Small intestine (tissue), 7 donors: ENCODE results near the gene C19orf25. TPM values are rescaled to one million over a fixed set of nuclear protein-coding genes. Genes with fewer than 3 reads are reported as not detected.

ENCODE experiments used
- DNase-seq, 2 donors: peaks; one replicate each; pipeline versions ENCODE4 v3.0.0 to v3.0.0-alpha.2; 2013
- FAIRE-seq: peaks from 2 replicates; lab custom pipeline; 2012; peaks lifted over from hg19 to GRCh38; lab: Jason Lieb, UNC
- H3K27ac ChIP-seq, 3 donors: one replicate each; pipeline ENCODE4 v1.5.1; 2013; ENCODE audit warnings: low read length in 2 of 3, mild to moderate bottlenecking in 2 of 3, control low read depth in 1 of 3, inconsistent platforms in 1 of 3, low read depth in 1 of 3, moderate library complexity in 1 of 3
- H3K27me3 ChIP-seq, 3 donors: one replicate each; pipeline ENCODE4 v1.6.1; 2013; ENCODE audit warnings: low read length in 3 of 3, inconsistent platforms in 1 of 3; ENCODE audit not compliant: control insufficient read depth in 3 of 3, insufficient read depth in 3 of 3
- H3K36me3 ChIP-seq, 3 donors: one replicate each; pipeline ENCODE4 v1.6.1; 2013; ENCODE audit warnings: low read length in 3 of 3, inconsistent platforms in 1 of 3, low read depth in 1 of 3, mild to moderate bottlenecking in 1 of 3, moderate library complexity in 1 of 3; ENCODE audit not compliant: control insufficient read depth in 3 of 3, insufficient read depth in 2 of 3
- H3K4me1 ChIP-seq, 3 donors: one replicate each; pipeline ENCODE4 v1.6.1; 2013; ENCODE audit warnings: low read length in 2 of 3, inconsistent platforms in 1 of 3, low read depth in 1 of 3, mild to moderate bottlenecking in 1 of 3, moderate library complexity in 1 of 3; ENCODE audit not compliant: control insufficient read depth in 3 of 3, insufficient read depth in 2 of 3
- H3K4me3 ChIP-seq, 3 donors: one replicate each; pipeline ENCODE4 v1.5.1; 2013; ENCODE audit warnings: low read length in 3 of 3, control low read depth in 1 of 3, inconsistent platforms in 1 of 3, low read depth in 1 of 3, mild to moderate bottlenecking in 1 of 3, moderate library complexity in 1 of 3
- H3K9me3 ChIP-seq, 2 donors: one replicate each; pipeline ENCODE4 v1.6.1; 2013; ENCODE audit warnings: low read depth in 1 of 2, low read length in 1 of 2; ENCODE audit not compliant: control insufficient read depth in 2 of 2, insufficient read depth in 1 of 2
- WGBS, 3 donors: extraction: QIAGEN DNeasy Blood & Tissue Kit; methylation state at CpG; one replicate each; pipeline ENCODE4 v1.1.7; 2013; 5-methylcytosine and 5-hydroxymethylcytosine counted together
- polyA plus RNA-seq, 4 donors: library from polyadenylated mRNA; stranded (reverse) in 3 of 4; unstranded in 1 of 4; fragments of 200-250 nt in 3 of 4; fragments of 120-200 nt in 1 of 4; gene quantifications; one replicate each; pipeline versions ENCODE4 v1.2.1 to v1.2.3, GENCODE V29; 2013
- donor health status: healthy with polysubstance abuse.
- donor health status: control.
- donor health status: control.
- donor health status: Bipolar disorder and iron deficiency.
- donor health status: healthy.

The C19orf25 gene
- polyA plus RNA-seq, 4 donors, result 32.0 to 62.1 (median 52.8) TPM

- DNase-seq (no peak), FAIRE-seq (no peak)
- H3K4me3 ChIP-seq, result no peak overlapping the region
- 91 to 95% (median 92%) methylated on average over 24 of the region's 24 CpGs for WGBS, 3 donors
- H3K36me3 ChIP-seq, result peaks cover 0 to 18% (median 0%) of the 10 kb centered on the region in 3 donors
- no peak overlapping the region for H3K27ac ChIP-seq
- H3K9me3 ChIP-seq, result no peaks in the 10 kb centered on the region
- H3K4me1 ChIP-seq, result peaks cover 0 to 7% (median 0%) of the 10 kb centered on the region in 3 donors
- H3K27me3 ChIP-seq, result peaks cover 7 to 53% (median 18%) of the 10 kb centered on the region in 3 donors
Observed at GRCh38 chr19:1461862-1462261, 17.2 kb downstream of the C19orf25 start.

- no peak for DNase-seq
- 90 to 93% (median 90%) methylated on average over 31 to 36 of the region's 36 CpGs for WGBS, 3 donors
- H3K4me1 ChIP-seq, result peaks cover 0 to 11% (median 0%) of the 10 kb centered on the region in 3 donors
- no peak for FAIRE-seq
- no peak overlapping the region for H3K4me3 ChIP-seq
- peaks cover 0 to 18% (median 0%) of the 10 kb centered on the region in 3 donors for H3K36me3 ChIP-seq
- H3K27me3 ChIP-seq, result peaks cover 5 to 54% (median 12%) of the 10 kb centered on the region in 3 donors
- no peaks in the 10 kb centered on the region for H3K9me3 ChIP-seq
- no peak overlapping the region for H3K27ac ChIP-seq
Observed at GRCh38 chr19:1460033-1460995, 18.7 kb downstream of the C19orf25 start.

GRCh38 chr19:1459479-1459878 is 19.5 kb downstream of the C19orf25 start:
- H3K9me3 ChIP-seq, result no peaks in the 10 kb centered on the region
- H3K27me3 ChIP-seq, result peaks cover 5 to 54% (median 9%) of the 10 kb centered on the region in 3 donors
- H3K4me3 ChIP-seq, result no peak overlapping the region
- H3K27ac ChIP-seq, result no peak overlapping the region
- DNase-seq (no peak), FAIRE-seq (no peak)
- H3K4me1 ChIP-seq, result peaks cover 0 to 11% (median 0%) of the 10 kb centered on the region in 3 donors
- peaks cover 0 to 18% (median 0%) of the 10 kb centered on the region in 3 donors for H3K36me3 ChIP-seq
- 71 to 78% (median 74%) methylated on average over 9 of the region's 9 CpGs for WGBS, 3 donors

GRCh38 chr19:1457892-1458291 is 21.1 kb downstream of the C19orf25 start:
- Histone ChIP-seq H3K4me1 (peaks cover 0 to 11% (median 0%) of the 10 kb centered on the region in 3 donors), H3K4me3 (no peak overlapping the region), H3K27me3 (peaks cover 9 to 63% (median 10%) of the 10 kb centered on the region in 3 donors), H3K27ac (no peak overlapping the region), H3K9me3 (no peaks in the 10 kb centered on the region), H3K36me3 (peaks cover 0 to 18% (median 0%) of the 10 kb centered on the region in 3 donors)
- FAIRE-seq (no peak), DNase-seq (no peak)
- 67 to 81% (median 81%) methylated on average over 16 of the region's 16 CpGs for WGBS, 3 donors

- H3K9me3 ChIP-seq, result no peaks in the 10 kb centered on the region
- no peak overlapping the region for H3K27ac ChIP-seq
- H3K36me3 ChIP-seq, result peaks cover 0 to 18% (median 0%) of the 10 kb centered on the region in 3 donors
- WGBS, 3 donors, result 9 to 16% (median 15%) methylated on average over 37 to 48 of the region's 48 CpGs
- H3K27me3 ChIP-seq, result peaks cover 13 to 70% (median 15%) of the 10 kb centered on the region in 3 donors
- FAIRE-seq (no peak), DNase-seq (no peak)
- peaks cover 0 to 11% (median 0%) of the 10 kb centered on the region in 3 donors for H3K4me1 ChIP-seq
- H3K4me3 ChIP-seq, result no peak overlapping the region
Observed at GRCh38 chr19:1457031-1457739, 21.8 kb downstream of the C19orf25 start.

- no peak for DNase-seq
- FAIRE-seq, result no peak
Observed at GRCh38 chr19:1456121-1456900, 22.7 kb downstream of the C19orf25 start.

DNA sequence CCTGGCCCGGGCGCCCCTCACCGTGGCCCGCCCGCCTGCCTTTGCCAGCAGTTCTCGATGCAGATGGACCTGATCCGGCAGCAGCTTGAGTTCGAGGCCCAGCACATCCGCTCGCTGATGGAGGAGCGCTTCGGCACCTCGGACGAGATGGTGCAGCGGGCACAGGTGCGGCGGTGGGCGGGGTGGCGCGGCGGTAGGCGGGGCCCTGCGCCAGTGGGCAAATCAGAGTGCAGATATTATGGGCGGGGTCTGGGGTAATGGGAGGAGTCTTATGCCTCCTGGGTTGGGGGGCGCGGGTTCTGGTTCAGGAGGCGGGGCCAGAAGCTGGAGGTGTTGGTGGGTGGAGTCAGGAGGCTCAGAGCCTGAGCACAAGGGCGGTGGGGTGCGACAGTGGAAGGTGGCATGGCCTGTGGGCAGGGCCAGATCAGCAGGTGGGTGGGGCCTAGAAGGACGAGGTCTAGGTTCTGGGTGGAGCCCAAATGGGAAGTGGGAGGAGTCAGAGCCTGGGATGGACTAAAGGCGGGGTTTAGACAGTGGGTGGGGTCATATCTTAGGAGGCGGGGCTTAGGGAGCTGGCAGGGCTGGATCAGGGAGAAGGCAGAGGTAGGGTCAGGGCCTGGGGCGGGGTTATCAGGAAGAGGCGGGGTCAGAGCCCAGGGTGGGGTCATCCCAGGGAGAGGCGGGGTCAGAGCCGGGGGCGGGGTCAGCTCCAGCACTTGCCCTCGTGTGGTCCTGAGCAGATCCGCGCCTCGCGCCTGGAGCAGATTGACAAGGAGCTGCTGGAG is 23.5 kb downstream of the C19orf25 start:
- FAIRE-seq (no peak), DNase-seq (peak; percentile 86 to 97)
- peaks cover 25 to 86% (median 28%) of the 10 kb centered on the region in 3 donors for H3K27me3 ChIP-seq
- peaks cover 0 to 8% (median 0%) of the 10 kb centered on the region in 3 donors for H3K36me3 ChIP-seq
- WGBS, 3 donors, result 2 to 6% (median 4%) methylated on average over 32 to 42 of the region's 42 CpGs
- H3K4me1 ChIP-seq, result peaks cover 0 to 11% (median 0%) of the 10 kb centered on the region in 3 donors
- H3K27ac ChIP-seq, result no peak overlapping the region
- H3K9me3 ChIP-seq, result no peaks in the 10 kb centered on the region
- no peak overlapping the region for H3K4me3 ChIP-seq

More at GRCh38 chr19:1456121-1456900, 22.7 kb downstream of the C19orf25 start:
- 17 to 37% (median 29%) methylated on average over 30 to 43 of the region's 43 CpGs for WGBS, 3 donors
- Histone ChIP-seq H3K4me1 (peaks cover 0 to 11% (median 0%) of the 10 kb centered on the region in 3 donors), H3K27ac (no peak overlapping the region), H3K4me3 (no peak overlapping the region), H3K9me3 (no peaks in the 10 kb centered on the region), H3K27me3 (peaks cover 17 to 78% (median 22%) of the 10 kb centered on the region in 3 donors), H3K36me3 (peaks cover 0 to 15% (median 0%) of the 10 kb centered on the region in 3 donors)
